Measurements from ENCODE around the gene RNGTT.
"Not testable (repeated sequence)": the region's sequence is repeated elsewhere in the genome, so short reads cannot be mapped to it uniquely, and the experiment has no call there.

RNGTT gene

GRCh38 chr6:88808381-88808780 is 155.0 kb downstream of the RNGTT start:
- no peak for DNase-seq (ENCODE audit: low read depth)

GRCh38 chr6:88807622-88808021 is 155.8 kb downstream of the RNGTT start:
- DNase-seq (ENCODE audit: low read depth), result no peak

- no peak for DNase-seq (ENCODE audit: low read depth)
Measured at GRCh38 chr6:88806728-88807127, 156.7 kb downstream of the RNGTT start.

GRCh38 chr6:88804701-88805100 is 158.7 kb downstream of the RNGTT start:
- DNase-seq (ENCODE audit: low read depth), result peak; percentile 35

GRCh38 chr6:88785478-88785877 is 177.9 kb downstream of the RNGTT start:
- DNase-seq (ENCODE audit: low read depth), result no peak

- DNase-seq (ENCODE audit: low read depth), result peak; percentile 31
Measured at GRCh38 chr6:88780714-88781389, 182.6 kb downstream of the RNGTT start.

GRCh38 chr6:88775866-88776571 is 187.4 kb downstream of the RNGTT start:
- no peak for DNase-seq (ENCODE audit: low read depth)

GRCh38 chr6:88768114-88768513 is 195.3 kb downstream of the RNGTT start:
- DNase-seq (ENCODE audit: low read depth), result not testable (repeated sequence)

GRCh38 chr6:88764081-88764480 is 199.3 kb downstream of the RNGTT start:
- no peak for DNase-seq (ENCODE audit: low read depth)

GRCh38 chr6:88763160-88763559 is 200.3 kb downstream of the RNGTT start:
- DNase-seq (ENCODE audit: low read depth), result no peak

- DNase-seq (ENCODE audit: low read depth), result no peak
Measured at GRCh38 chr6:88761237-88762031, 202.0 kb downstream of the RNGTT start.

GRCh38 chr6:88760091-88760490 is 203.3 kb downstream of the RNGTT start:
- no peak for DNase-seq (ENCODE audit: low read depth)

- DNase-seq (ENCODE audit: low read depth), result no peak
Measured at GRCh38 chr6:88750936-88751335, 212.5 kb downstream of the RNGTT start.

- no peak for DNase-seq (ENCODE audit: low read depth)
Measured at GRCh38 chr6:88749849-88750248, 213.6 kb downstream of the RNGTT start.

- DNase-seq (ENCODE audit: low read depth), result no peak
Measured at GRCh38 chr6:88748141-88748540, 215.3 kb downstream of the RNGTT start.

GRCh38 chr6:88741939-88742338 is 221.5 kb downstream of the RNGTT start:
- DNase-seq (ENCODE audit: low read depth), result no peak

GRCh38 chr6:88741071-88741470 is 222.3 kb downstream of the RNGTT start:
- no peak for DNase-seq (ENCODE audit: low read depth)

- DNase-seq (ENCODE audit: low read depth), result no peak
Measured at GRCh38 chr6:88734544-88734943, 228.9 kb downstream of the RNGTT start.

GRCh38 chr6:88730611-88731011 is 232.8 kb downstream of the RNGTT start:
- peak; percentile 38 for DNase-seq (ENCODE audit: low read depth)

GRCh38 chr6:88728756-88729155 is 234.7 kb downstream of the RNGTT start:
- DNase-seq (ENCODE audit: low read depth), result no peak

- not testable (repeated sequence) for DNase-seq (ENCODE audit: low read depth)
Measured at GRCh38 chr6:88726409-88726808, 237.0 kb downstream of the RNGTT start.

- peak; percentile 89 for DNase-seq (ENCODE audit: low read depth)
Measured at GRCh38 chr6:88725111-88725975, 238.1 kb downstream of the RNGTT start.

Data from non-pigmented ciliary epithelial cell (primary cell).